GM21723 (cell line): ENCODE results near the gene MC3R.
A peak's percentile ranks its signal among the peaks of the same experiment; 100 is the strongest.
"Not testable (repeated sequence)": the region's sequence is repeated elsewhere in the genome, so short reads cannot be mapped to it uniquely, and the experiment has no call there.

Experiments used
- ATAC-seq: cut with Tn5 transposase; IDR thresholded peaks from one replicate; pipeline ENCODE4 v1.9.1; 2021; ENCODE audit warnings: mild to moderate bottlenecking, moderate library complexity; ENCODE audit not compliant: unreplicated experiment

Gene MC3R

DNA sequence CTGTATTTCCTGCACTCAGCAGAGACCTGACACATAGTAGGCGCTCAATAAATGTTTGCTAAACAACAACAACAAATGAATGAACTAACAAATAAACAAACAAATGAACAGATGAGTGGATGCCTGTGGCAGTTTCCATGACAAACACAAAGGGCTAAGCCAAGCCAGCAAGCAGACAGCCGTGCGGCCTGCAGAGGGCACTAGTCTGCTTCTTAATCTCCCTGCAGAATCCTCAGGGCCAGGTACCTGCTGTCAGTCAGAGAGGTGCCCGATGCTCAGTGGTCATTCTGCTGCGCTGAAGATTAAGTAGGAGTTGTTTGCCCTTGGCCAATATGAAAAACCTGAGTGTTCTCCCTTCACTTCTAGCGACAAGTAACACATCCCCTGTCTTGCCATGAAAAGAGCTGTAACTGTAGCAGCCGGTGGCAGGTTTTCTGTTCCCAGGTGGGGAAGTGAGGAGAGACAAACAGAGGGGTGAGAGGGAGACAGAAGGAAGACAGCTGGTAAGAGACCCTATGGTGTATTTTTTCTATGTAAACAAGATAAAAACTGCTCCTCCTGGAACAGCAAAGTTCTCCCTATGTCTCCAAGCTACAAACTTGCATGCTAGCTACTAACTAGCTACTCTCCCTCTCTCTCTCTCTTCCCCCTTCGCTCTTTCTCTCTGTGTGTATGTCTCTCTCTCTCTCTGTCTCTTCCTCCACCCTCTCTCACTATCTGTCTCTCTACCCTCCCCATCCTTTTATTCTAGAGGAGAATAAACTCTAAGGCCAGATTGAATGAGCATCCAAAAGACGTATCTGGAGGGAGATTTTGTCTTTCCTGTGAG, at the start of gene MC3R:
Gene MC3R, plus strand, starts transcription at position 779 of the 829 bp plus-strand sequence. CDS start 112 bp downstream, outside the sequence.
- peak; percentile 65 for ATAC-seq

DNA sequence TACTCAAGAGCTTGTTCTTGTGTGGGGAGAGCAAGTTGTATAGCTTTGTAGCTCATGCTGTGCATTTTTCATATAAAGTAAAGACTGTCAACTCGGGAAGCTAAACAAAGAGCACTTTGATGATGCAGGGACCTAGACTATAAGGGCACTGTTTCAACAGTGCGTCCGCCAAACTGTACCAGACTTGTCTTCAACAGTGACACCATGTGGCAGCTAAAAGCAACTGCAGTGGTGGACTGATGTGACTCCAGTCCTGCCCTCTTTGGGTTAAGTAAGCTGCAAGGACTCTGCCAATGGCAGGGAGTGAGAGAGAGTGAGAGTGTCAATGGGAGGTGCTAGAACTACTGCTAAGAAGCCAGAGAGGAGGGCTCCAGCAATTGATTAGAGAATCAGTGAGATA, 48.1 kb upstream of the MC3R start:
- no peak for ATAC-seq

DNA sequence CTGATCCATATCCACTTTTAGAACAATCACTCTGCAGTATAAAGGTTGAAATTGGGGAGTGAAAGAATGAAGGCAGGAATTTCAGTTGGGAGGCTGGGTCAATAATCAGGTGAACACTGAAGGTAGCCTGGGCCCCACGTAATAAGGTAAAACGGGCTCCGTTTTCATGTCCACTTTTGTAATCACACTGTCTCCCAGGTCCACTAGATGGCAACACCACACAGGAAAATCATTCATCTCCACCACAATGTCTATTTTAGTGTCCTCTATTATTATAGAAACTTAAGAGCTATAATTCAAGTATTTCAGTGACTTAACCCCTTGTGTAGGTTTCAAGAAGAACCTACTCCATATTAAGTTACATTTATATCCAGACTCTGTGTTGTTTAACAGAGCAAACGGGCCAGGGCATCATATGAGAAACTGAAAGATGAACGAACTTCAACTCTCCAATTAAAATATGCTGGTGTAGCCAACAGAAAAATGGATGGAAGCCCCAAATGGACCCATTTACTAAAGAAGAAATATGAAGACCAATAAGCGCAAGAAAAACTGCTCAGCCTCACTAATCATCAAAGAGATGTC, 45.9 kb upstream of the MC3R start:
- no peak for ATAC-seq

DNA sequence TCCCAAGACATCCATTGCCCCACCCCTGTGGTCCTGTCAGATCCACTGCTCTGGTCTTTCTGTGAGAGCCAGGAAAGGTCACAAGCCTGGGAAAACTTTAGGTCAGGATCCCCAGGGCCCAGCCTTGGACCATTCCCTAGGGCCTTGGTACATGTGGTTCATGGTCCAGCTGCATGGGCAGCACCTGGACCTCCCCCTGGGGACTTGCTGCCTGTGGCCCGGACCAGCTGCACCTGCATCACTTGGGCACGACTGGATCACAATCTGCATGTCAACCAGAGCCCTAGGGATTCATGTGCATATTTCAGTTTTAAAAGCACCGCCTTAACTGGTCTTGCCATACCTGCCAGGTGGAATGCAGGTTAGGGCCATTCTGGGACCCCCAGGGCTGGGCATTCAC, 44.3 kb upstream of the MC3R start:
- ATAC-seq = no peak

DNA sequence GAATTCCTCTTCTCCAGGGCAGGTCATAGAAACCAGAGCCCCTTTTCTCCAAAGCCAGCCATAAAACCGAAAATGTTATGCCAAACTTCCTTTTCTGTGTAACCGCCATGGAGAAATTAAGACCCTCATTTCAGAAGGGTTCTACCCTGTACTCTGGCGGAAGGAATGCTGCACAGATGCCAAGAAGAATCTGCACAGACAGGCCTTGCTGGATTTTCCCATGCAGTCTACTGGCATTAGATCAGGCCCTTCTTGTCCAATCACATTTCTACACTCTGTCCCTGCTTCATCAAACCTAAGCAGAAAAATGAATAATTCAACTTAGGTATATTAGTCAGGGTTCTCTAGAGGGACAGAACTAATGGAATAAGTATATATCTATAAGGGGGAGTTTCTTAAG, 43.2 kb upstream of the MC3R start:
- ATAC-seq = no peak

DNA sequence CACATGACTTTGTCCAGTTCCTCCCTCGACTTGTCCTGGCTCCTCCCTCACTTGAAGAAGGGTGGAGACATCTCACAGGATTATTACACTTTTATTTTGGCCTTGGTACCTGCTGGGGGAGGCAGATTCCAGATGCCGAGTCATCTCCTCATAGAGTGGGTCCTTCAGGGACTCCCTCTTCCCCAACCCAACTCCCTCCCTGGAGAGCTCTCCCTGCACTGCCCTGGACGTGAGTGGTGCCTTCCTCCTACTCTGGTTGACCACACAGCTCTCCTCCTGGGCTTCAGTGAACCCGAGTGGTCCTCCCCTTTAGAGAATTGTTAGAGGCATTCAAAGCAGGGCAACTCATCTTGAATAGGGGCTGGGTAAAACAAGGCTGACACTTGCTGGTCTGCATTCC, 40.9 kb upstream of the MC3R start:
- ATAC-seq = no peak

DNA sequence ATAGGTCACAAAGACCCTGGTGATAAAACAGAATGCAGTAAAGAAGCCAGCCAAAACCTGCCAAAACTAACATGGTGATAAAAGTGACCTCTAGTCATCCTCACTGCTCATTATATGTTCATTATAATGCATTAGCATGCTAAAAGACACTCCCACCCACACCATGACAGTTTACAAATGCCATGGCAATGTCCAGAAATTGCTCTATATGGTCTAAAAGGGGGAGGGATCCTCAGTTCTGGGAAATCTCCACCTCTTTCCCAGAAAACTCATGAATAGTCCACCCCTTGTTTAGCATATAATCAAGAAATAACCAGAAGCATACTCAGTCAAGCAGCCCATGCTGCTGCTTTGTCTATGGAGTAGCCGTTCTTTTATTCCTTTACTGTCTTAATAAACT, 40.4 kb upstream of the MC3R start:
- no peak for ATAC-seq

DNA sequence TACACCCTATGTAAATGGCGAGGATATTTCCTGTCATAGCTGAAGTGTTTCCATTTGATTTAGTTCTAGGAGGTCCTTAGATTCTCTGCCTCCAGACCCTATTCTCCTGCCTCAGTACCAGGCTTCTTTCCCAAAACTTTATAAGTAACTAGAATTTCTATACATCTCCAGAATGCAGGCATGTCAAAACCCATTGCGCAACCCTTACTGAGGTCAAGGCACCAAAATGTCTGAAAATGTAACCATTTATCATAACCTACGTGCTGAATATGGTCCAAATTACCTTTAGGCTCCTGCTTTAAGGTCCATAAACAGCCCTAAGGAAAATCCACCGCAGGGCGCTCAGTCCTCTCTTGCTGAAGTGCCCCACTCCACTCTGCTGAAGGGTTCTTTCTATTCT, 37.5 kb upstream of the MC3R start:
- ATAC-seq = no peak

DNA sequence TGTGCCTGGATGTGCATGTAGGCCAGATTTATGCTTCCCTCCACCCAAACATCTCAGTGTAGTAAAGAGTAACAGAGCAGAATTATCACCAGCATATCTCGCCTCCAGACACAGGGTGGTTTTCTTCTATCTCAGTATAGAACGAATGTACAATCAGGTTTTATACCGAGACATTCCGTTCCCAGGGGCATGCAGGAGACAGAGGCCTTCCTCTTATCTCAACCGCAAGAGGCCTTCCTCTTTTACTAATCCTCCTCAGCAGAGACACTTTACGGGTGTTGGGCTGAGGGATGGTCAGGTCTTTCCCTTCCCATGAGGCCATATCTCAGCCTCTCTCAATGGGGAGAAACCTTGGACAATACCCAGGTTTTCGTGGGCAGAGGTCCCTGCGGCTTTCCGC, 36.4 kb upstream of the MC3R start:
- ATAC-seq = no peak

DNA sequence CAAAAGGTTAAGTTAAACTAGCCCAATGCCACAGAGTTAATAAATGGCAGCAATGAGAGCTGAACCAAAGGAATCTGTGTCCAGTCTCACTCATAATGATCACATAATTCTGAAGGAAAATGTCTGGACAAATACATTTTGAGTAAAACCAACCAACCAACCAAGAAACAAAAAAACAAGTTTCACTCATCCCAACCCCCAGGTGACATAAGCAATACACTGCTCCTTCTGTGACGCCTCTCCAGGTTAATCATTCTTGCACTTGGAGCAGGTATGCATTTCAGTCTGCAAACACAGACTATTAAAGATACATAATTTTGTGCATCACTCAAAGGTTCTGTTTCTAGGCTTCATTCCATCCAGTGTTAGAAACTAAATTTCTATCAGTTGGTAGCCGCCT, 35.2 kb upstream of the MC3R start:
- ATAC-seq = no peak

DNA sequence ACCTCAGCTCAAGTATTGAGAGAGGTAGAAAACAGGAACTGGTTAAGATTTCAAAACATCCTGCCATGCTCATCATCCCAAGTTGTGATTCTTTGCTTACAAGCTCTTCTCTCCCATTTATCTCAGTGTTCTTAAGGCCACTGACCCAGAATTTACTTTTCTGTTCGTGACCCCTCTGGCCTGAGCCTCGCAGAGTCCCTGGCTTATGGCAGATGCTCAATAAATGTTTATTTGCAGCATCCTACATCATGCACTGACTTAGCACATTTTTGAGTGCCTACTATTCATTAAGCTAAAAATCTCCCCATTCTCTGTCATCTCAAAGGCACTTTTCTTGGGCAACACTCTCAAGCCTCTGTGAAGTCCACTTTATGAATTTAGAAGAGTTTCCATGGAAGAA, 33.4 kb upstream of the MC3R start:
- ATAC-seq = no peak

DNA sequence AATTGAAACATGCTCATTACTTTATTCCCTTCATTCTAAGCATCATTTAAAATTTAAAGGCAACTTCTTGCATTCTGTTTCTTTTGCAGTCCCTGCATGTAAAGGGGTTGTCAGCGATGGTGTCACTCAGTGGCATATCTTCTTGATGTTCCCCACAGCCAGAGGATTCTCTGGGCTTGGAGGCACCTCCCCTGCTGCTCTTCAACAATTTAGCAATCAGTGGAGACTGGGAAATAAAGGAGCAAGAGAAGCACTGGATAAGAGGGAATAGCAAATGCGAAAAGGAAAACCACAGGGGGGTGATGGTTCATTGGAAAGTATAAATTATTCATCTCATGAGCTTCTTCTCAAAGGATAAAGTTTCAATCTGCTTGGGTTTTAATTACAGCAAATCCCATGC, 30.7 kb upstream of the MC3R start:
- ATAC-seq = no peak

DNA sequence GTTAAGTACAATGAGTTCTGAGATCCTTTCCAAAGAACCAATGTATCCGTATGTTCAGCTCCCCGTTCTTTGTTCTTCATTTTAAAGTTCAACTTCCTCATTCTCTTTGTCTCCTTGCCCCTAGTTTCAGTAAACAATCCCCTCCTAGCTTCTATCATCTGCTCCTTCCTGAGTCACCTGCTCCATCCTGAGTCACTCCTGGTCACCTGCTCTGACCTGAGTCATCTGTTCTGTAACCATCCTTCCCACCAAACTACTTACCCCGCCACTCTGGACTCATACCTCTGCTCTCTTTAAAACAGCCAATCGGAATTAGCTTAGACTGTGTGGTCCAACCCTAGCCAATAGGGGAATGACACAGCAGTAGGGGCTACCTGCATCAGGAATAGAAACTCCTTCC, 27.3 kb upstream of the MC3R start:
- not testable (repeated sequence) for ATAC-seq

DNA sequence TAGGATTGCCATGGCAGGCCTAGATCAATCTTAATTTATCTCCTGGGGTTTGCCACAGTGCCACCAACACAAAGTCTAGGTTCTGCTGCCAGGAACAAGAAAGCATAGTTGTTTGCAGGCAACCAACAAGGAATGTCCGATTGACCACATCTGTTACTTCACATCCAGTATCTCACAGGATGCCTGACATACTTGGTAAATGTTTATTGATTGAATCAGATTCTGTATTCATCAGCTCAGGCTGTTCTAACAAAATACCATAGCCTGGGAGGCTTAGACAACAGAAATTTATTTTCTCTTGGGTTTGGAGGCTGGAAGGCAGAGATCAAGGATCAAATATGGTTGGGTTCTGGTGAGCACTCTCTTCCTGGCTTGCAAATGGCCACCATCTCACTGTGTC, 26.3 kb upstream of the MC3R start:
- ATAC-seq = no peak

DNA sequence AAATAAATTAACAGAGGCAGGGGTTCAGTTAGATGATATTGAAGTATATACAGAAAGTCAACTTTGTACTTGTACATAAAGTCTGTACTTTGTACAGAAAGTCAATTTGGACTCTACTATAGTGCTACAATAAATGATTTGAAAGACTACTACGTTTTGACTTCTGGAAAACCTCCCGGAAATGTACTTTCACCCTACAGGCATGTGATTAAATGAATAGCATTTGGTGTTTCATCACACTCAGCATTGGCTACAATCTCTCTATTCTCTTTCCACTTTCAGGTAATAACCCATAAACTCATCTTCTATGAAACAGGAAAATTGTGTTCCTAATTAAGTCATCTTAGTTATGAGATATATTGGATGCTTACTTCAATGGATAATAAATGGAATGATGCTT, 25.6 kb upstream of the MC3R start:
- no peak for ATAC-seq

DNA sequence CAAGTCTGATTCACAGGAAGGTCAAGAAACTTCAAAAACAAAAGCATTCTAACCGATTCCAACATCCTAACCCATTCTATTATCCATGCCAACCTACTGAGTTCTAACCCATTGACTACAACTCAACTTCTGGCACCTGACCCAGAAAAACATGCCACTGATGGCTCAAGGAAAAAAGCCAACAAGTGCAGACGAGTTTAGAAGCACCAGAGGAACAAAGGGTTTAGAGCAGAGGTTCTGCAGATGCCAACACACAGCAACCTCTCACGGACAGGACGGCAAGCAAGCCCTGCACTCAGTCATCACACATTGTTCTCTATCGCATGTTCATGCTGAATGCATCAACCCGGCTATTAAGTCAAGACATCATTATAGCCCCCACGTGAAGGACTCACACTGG, 25.2 kb upstream of the MC3R start:
- ATAC-seq = no peak

DNA sequence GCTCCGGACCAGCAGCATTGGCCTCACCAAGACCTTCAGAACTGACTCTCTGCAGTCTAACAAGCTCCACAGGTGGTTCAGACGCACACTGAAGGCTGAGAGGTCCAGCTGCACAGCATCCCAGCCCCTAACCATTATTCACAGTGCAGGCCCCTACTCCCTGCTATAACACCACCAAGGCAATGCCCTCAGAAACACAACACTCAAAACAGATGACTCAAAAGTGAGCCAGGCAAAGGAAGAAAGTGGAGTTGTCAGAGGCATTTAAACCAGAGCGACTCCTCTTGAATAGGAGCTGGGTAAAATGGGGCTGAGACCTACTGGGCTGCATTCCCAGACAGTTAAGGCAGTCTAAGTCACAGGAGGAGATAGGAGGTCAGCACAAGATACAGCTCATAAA, 20.5 kb upstream of the MC3R start:
- ATAC-seq = no peak

DNA sequence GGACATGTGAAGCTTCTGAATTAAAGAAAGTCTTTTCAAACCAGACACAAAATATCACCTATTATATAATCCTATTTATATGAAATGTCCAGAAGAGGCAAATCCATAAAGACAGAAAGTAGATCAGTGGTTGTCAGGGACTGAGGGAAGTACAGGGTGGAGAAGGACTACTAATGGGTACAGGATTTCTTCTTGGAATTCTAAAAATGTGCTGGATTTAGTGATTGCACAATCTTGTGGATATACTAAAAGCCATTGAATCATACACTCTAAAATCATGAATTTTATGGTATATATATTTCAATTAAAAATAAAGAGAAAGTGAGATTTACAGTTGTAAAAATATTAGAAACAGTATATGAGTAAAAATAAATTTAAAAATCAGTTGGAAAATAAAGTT, 18.7 kb upstream of the MC3R start:
- ATAC-seq = no peak

DNA sequence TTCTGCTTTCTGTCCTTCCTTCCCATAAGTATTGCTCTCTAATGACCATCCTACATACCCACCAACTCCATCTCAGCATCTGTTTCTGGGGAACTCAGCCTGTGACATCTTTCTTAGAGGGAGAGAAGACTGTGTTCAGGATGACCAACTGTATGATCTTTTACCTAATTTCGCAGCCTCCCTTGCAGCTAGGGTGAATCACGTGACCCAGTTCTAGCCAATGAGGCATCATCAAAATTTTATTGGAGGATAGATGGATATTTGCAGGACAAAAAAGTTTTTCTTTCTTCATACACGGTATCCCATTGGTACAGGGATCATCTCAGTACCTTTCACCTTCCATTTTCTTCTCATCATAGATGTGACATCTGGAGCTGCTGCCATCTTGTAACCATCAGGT, 14.4 kb upstream of the MC3R start:
- ATAC-seq = no peak

DNA sequence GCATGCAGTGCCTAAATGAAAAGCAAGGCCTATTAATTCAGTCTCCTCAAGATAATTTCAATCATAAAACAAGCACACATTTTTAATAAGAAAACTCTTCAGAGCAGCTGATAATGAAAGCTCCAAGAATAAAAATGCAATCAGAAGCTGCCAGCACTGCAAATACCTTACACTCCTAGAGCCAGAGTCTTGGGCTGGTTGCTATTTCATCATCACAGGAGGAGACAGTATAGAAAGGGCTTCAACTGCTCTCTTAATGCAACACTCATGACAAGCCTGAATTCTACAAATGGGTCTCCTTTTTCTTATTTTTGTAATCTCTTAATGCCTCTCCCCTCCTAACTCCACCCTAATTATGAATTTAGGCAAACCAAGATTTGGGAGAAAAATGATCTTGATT, 11.2 kb upstream of the MC3R start:
- ATAC-seq = no peak

DNA sequence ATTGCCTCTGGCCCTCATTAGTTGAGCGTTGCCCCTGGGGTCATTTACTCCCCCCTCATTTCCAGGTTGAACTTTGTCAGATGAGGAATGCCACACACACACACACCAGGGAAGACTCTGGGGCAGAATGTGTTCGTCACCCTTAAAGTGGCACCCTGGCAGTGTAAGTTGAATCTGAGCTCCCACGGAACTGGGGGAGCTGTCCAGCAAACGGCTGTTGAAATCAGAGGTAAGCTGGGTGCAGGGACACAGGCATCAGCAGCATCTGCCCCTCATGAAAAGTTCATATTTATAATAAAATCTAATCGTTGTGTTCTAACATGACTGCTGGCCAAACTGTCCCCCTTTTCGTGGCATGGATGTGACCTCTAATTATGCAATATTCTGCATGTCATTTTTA, 4.3 kb upstream of the MC3R start:
- no peak for ATAC-seq

DNA sequence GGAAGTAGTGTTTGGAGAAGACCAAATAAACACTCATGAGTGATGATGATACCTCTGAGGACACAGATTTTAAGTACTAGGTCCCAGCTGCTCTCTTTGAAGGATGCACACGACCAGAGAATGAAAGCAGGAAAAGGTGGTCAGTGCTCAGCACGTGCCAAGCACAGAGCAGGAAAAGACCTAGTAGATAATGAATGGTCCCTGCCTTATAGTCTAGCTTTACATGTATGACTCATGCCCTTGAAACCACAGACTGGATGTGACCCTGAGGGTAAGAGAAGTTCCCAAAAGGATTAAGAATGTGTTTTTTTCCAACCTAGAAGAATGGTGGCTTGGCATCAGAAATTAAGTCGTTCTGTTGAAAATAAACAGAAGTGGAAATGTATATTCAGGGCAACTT, 2.8 kb upstream of the MC3R start:
- ATAC-seq = no peak
